HG02981 (cell line): ENCODE measurements around the gene ZFPM1.
"Not testable (repeated sequence)": the region's sequence is repeated elsewhere in the genome, so short reads cannot be mapped to it uniquely, and the experiment has no call there.

Source experiments
- ATAC-seq: cut with Tn5 transposase; IDR thresholded peaks from one replicate; pipeline ENCODE4 v1.9.1; 2021; ENCODE audit warnings: mild to moderate bottlenecking, moderate library complexity; ENCODE audit not compliant: unreplicated experiment

ZFPM1 gene

GRCh38 chr16:88510091-88510994 lies 57.3 kb downstream of the ZFPM1 start:
- no peak for ATAC-seq

GRCh38 chr16:88511060-88511459 lies 58.0 kb downstream of the ZFPM1 start:
- ATAC-seq: no peak

GRCh38 chr16:88511906-88512305 lies 58.8 kb downstream of the ZFPM1 start:
- ATAC-seq: no peak

GRCh38 chr16:88512728-88513696 lies 59.9 kb downstream of the ZFPM1 start:
- no peak for ATAC-seq

GRCh38 chr16:88514070-88514469 lies 61.0 kb downstream of the ZFPM1 start:
- ATAC-seq: no peak

- no peak for ATAC-seq
These were observed 61.6 kb downstream of the ZFPM1 start for GRCh38 chr16:88514526-88515232.

- ATAC-seq: no peak
These were observed 62.3 kb downstream of the ZFPM1 start for GRCh38 chr16:88515371-88515770.

GRCh38 chr16:88515925-88516594 lies 63.0 kb downstream of the ZFPM1 start:
- ATAC-seq: no peak

- no peak for ATAC-seq
These were observed 63.6 kb downstream of the ZFPM1 start for GRCh38 chr16:88516601-88517061.

- not testable (repeated sequence) for ATAC-seq
These were observed 64.2 kb downstream of the ZFPM1 start for GRCh38 chr16:88517208-88517774.

GRCh38 chr16:88518411-88519111 lies 65.5 kb downstream of the ZFPM1 start:
- not testable (repeated sequence) for ATAC-seq

GRCh38 chr16:88519240-88519639 lies 66.2 kb downstream of the ZFPM1 start:
- no peak for ATAC-seq

- ATAC-seq: no peak
These were observed 67.0 kb downstream of the ZFPM1 start for GRCh38 chr16:88519938-88520653.

GRCh38 chr16:88521674-88522073 lies 68.6 kb downstream of the ZFPM1 start:
- ATAC-seq: no peak

GRCh38 chr16:88522276-88522949 lies 69.3 kb downstream of the ZFPM1 start:
- ATAC-seq: no peak

GRCh38 chr16:88523309-88524161 lies 70.5 kb downstream of the ZFPM1 start:
- ATAC-seq: no peak

GRCh38 chr16:88524274-88524972 lies 71.3 kb downstream of the ZFPM1 start:
- no peak for ATAC-seq
